ENCODE data around the gene UTS2R. TPM values are rescaled to one million over a fixed set of nuclear protein-coding genes. Genes with fewer than 3 reads are reported as not detected.
"Not testable (repeated sequence)": the region's sequence is repeated elsewhere in the genome, so short reads cannot be mapped to it uniquely, and the experiment has no call there.

The UTS2R gene
- total and polyA plus RNA-seq, 4 donors: not detected

DNA sequence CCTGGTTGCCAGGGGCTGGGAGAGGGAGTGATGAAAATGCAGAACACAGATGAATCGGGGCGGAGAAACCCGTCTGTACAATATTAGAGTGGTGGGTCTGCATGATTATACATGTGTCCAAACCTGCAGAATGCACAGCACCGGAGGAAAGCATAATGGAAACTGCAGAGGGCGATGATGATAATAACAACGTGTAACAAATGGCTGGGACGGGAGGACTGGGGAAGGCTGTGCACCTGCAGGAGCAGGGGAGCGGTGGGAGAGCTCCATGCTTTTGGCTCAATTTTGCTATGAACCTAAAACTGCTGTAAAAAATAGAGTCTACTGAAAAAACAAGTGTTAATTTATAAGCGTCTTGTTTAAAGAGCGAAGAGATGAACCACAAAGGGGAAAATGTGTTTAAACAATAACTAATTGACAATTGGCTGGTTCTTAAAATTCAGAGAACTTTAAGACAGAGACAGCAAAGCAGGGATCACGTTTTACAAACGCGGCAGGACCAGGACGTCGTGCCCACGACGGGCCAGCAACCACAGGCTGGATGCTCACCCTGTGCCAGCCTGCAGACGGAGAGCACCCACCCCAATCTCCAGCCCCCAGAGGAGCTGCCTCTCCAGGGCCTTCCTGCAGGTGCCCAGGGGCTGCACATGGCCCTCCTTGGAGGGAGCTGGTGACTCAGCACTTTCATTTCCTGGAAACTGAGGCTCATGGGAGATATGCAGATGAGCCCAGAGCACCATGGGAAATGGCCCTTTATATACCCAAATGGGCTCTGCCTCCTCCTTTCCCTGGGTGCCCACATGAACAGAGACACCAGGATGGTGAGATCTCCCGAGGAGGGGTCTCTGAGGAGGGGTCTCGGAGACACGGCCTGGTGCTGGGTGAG, 12.9 kb upstream of the UTS2R start, which contains the start of gene TEX19:
TEX19 (plus strand) TSS at position 783 of the 886 bp plus-strand sequence. CDS start 2,904 bp downstream, outside the sequence.
- H3K27ac ChIP-seq (ENCODE audit: low read depth in 1 of 2, low read length in 2 of 2): no peak within 1 kb of the TSS
- DNase-seq: no peak
- no peaks in the 10 kb centered on the region for H3K36me3 ChIP-seq (ENCODE audit: control insufficient read depth in 1 of 2, insufficient read depth in 2 of 2, low read length in 1 of 2)
- intact Hi-C loops (cut with DNase I): loop anchor here (10.0 kb wide), 2 partner anchors 196 to 406 kb away; no protein-coding TSS in a partner anchor
- no peak for ATAC-seq (ENCODE audit: low FRiP score)
- 74 to 76% methylated on average over 21 of the region's 21 CpGs for WGBS, 2 donors
- no peaks in the 10 kb centered on the region for H3K27me3 ChIP-seq (ENCODE audit: control insufficient read depth in 1 of 2, insufficient read depth in 2 of 2, low read length in 1 of 2)
- no peaks in the 10 kb centered on the region for H3K4me1 ChIP-seq (ENCODE audit: control insufficient read depth in 1 of 2, insufficient read depth in 2 of 2, low read length in 2 of 2)
- no peaks in the 10 kb centered on the region for H3K9me3 ChIP-seq (ENCODE audit: control insufficient read depth, low read length)
- no peak within 1 kb of the TSS for H3K4me3 ChIP-seq (ENCODE audit: low read length in 2 of 2)

DNA sequence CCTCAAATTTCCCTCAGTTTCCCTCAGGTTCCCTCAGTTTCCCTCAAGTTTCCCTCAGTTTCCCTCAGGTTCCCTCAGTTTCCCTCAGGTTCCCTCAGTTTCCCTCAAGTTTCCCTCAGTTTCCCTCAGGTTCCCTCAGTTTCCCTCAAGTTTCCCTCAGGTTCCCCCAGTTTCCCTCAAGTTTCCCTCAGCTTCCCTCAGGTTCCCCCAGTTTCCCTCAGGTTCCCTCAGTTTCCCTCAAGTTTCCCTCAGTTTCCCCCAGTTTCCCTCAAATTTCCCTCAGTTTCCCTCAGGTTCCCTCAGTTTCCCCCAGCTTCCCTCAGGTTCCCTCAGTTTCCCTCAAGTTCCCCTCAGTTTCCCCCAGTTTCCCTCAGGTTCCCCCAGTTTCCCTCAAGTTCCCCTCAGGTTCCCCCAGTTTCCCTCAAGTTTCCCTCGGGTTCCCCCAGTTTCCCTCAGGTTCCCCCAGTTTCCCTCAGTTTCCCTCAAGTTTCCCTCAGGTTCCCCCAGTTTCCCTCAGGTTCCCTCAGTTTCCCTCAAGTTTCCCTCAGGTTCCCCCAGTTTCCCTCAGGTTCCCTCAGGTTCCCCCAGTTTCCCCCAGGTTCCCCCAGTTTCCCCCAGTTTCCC, 12.0 kb upstream of the UTS2R start:
- intact Hi-C loops (cut with DNase I): loop anchor here (10.0 kb wide), 2 partner anchors 195 to 405 kb away; no protein-coding TSS in a partner anchor
- not testable (repeated sequence) for ATAC-seq (ENCODE audit: low FRiP score); H3K36me3 ChIP-seq (ENCODE audit: control insufficient read depth in 1 of 2, insufficient read depth in 2 of 2, low read length in 1 of 2); H3K27me3 ChIP-seq (ENCODE audit: control insufficient read depth in 1 of 2, insufficient read depth in 2 of 2, low read length in 1 of 2); DNase-seq; H3K9me3 ChIP-seq (ENCODE audit: control insufficient read depth, low read length); H3K4me3 ChIP-seq (ENCODE audit: low read length in 2 of 2); H3K4me1 ChIP-seq (ENCODE audit: control insufficient read depth in 1 of 2, insufficient read depth in 2 of 2, low read length in 2 of 2); H3K27ac ChIP-seq (ENCODE audit: low read depth in 1 of 2, low read length in 2 of 2)
- WGBS, 2 donors: 75 to 95% methylated on average over 1 of the region's 1 CpG

DNA sequence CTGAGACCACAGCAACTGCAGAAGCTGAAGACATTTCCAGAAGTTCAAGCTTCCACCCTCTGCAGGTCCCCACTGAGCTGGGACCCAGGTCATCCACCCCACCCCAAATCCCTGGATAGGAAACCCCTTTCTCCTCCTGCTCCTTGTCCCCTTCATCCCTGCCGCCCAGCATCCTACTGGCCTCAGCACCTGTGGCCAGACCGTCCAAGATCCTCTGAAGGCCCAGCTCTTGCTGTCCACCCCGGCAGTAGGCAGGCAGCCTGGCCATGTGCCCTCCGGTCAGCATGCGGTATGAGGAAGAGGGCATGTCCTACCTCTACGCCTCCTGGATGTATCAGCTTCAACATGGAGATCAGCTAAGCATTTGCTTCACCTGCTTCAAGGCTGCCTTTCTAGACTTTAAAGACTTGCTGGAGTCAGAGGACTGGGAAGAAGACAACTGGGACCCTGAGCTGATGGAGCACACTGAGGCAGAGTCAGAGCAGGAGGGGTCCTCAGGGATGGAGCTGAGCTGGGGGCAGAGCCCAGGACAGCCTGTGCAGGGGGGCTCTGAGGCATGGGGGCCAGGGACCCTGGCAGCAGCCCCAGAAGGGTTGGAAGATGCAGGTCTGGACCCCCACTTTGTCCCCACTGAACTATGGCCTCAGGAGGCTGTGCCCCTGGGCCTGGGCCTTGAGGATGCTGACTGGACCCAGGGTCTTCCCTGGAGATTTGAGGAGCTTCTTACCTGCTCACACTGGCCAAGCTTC, 9.5 kb upstream of the UTS2R start:
- H3K36me3 ChIP-seq (ENCODE audit: control insufficient read depth in 1 of 2, insufficient read depth in 2 of 2, low read length in 1 of 2): no peaks in the 10 kb centered on the region
- no peaks in the 10 kb centered on the region for H3K27me3 ChIP-seq (ENCODE audit: control insufficient read depth in 1 of 2, insufficient read depth in 2 of 2, low read length in 1 of 2)
- 88 to 91% methylated on average over 6 of the region's 6 CpGs for WGBS, 2 donors
- DNase-seq: no peak
- no peak for ATAC-seq (ENCODE audit: low FRiP score)
- intact Hi-C loops (cut with DNase I): no loop called here
- no peaks in the 10 kb centered on the region for H3K4me1 ChIP-seq (ENCODE audit: control insufficient read depth in 1 of 2, insufficient read depth in 2 of 2, low read length in 2 of 2)
- H3K27ac ChIP-seq (ENCODE audit: low read depth in 1 of 2, low read length in 2 of 2): no peak overlapping the region
- no peak overlapping the region for H3K4me3 ChIP-seq (ENCODE audit: low read length in 2 of 2)
- H3K9me3 ChIP-seq (ENCODE audit: control insufficient read depth, low read length): no peaks in the 10 kb centered on the region

DNA sequence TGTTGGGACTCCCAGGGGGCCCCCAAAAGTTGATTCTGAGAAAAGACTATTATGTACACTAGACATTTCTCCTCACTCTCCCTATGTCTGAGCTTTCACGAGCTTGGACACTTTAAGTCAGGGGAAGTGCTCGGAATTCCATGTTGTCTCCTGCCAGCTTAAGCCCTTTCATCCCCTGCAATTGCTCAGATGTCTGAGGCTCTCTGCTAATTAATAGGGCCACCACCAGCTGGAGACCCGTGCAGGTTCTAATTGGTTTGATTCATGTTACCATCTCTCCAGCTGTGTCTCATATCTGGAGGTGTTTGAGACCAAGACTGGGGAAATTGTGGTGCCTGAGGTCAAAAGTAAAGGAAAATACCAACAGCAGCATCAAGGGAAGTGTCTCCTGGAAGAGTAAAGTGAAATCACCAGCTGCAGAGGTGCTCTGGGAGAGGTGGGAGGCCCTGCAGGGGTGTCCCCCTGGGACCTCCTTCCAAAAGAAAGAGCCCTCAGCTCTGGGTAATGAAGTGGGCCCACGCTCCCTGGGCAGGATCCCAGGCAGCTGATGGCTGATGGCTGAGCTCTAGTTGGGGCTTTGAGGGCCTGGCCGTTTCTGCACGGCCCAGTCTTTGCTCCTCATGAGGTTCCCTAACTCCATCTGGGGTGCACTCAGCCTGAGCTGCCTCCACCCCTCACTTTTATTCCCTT, 5.8 kb upstream of the UTS2R start:
- H3K27me3 ChIP-seq (ENCODE audit: control insufficient read depth in 1 of 2, insufficient read depth in 2 of 2, low read length in 1 of 2): no peaks in the 10 kb centered on the region
- WGBS, 2 donors: 81 to 86% methylated on average over 6 of the region's 6 CpGs
- no peaks in the 10 kb centered on the region for H3K36me3 ChIP-seq (ENCODE audit: control insufficient read depth in 1 of 2, insufficient read depth in 2 of 2, low read length in 1 of 2)
- no peak overlapping the region for H3K4me3 ChIP-seq (ENCODE audit: low read length in 2 of 2)
- DNase-seq: no peak
- H3K9me3 ChIP-seq (ENCODE audit: control insufficient read depth, low read length): no peaks in the 10 kb centered on the region
- no peak overlapping the region for H3K27ac ChIP-seq (ENCODE audit: low read depth in 1 of 2, low read length in 2 of 2)
- intact Hi-C loops (cut with DNase I): no loop called here
- no peaks in the 10 kb centered on the region for H3K4me1 ChIP-seq (ENCODE audit: control insufficient read depth in 1 of 2, insufficient read depth in 2 of 2, low read length in 2 of 2)
- no peak for ATAC-seq (ENCODE audit: low FRiP score)

DNA sequence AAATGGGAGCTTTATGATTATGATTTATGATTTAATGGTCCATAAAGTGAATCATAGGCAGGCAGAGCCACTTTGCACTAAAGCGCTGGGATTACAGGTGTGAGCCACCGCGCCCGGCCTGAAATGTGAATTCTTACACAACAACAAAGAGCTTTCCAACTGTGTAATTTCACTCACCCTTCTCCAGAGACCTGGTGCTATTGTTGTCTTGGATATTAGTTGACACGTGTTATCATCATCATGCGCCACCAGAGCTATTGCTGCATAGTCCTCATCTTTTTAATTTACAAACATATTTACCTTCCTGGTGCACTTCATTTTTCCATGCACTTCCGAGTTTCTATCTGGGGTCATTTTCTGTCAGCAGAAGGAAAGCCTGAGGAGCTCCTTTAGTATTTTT, 4.8 kb upstream of the UTS2R start:
- intact Hi-C loops (cut with DNase I): no loop called here
- Histone ChIP-seq H3K36me3 (ENCODE audit: control insufficient read depth in 1 of 2, insufficient read depth in 2 of 2, low read length in 1 of 2) (no peaks in the 10 kb centered on the region), H3K27ac (ENCODE audit: low read depth in 1 of 2, low read length in 2 of 2) (no peak overlapping the region), H3K27me3 (ENCODE audit: control insufficient read depth in 1 of 2, insufficient read depth in 2 of 2, low read length in 1 of 2) (no peaks in the 10 kb centered on the region), H3K4me3 (ENCODE audit: low read length in 2 of 2) (no peak overlapping the region), H3K4me1 (ENCODE audit: control insufficient read depth in 1 of 2, insufficient read depth in 2 of 2, low read length in 2 of 2) (no peaks in the 10 kb centered on the region), H3K9me3 (ENCODE audit: control insufficient read depth, low read length) (no peaks in the 10 kb centered on the region)
- ATAC-seq (ENCODE audit: low FRiP score) (no peak), DNase-seq (no peak)
- WGBS, 2 donors: 91 to 93% methylated on average over 7 of the region's 7 CpGs

DNA sequence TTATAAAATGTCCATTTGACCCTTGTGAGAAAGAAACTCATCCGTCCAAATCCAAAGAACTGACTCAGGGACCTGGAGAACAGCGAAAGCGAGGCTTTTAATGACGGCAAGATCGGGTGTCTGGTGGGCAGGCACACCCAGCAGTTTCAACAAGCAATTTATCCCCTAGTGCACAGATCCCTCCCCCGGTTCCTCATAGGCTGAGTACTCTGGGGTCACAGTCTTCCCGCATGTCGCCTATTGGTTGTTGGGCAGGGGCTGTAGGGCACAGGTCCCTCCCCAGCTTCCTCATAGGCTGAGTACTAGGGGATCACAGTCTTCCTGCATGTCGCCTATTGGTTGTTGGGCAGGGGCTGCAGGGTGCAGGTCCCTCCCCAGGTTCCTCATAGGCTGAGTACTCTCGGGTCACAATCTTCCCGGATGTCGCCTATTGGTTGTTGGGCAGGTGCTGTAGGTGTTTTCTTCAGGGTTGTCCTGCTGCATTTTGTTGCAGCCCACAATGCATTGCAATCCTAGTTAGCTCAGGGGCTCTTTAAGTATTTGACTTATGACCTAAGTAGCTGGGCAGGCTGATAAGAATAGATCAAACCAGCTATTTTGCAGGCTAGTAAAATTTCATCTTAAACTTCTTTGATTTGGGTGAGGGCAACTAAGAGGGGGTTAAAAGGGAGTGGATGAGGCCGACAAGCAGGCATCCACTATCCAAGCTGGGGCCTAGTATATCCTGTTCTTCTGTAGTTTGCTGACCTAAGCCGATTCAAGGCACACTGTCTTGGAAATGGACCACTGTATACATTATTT, 3.6 kb upstream of the UTS2R start:
- DNase-seq: no peak
- no peaks in the 10 kb centered on the region for H3K4me1 ChIP-seq (ENCODE audit: control insufficient read depth in 1 of 2, insufficient read depth in 2 of 2, low read length in 2 of 2)
- H3K4me3 ChIP-seq (ENCODE audit: low read length in 2 of 2): no peak overlapping the region
- intact Hi-C loops (cut with DNase I): no loop called here
- ATAC-seq (ENCODE audit: low FRiP score): no peak
- H3K9me3 ChIP-seq (ENCODE audit: control insufficient read depth, low read length): no peaks in the 10 kb centered on the region
- 91 to 92% methylated on average over 14 of the region's 14 CpGs for WGBS, 2 donors
- H3K27ac ChIP-seq (ENCODE audit: low read depth in 1 of 2, low read length in 2 of 2): no peak overlapping the region
- H3K27me3 ChIP-seq (ENCODE audit: control insufficient read depth in 1 of 2, insufficient read depth in 2 of 2, low read length in 1 of 2): no peaks in the 10 kb centered on the region
- H3K36me3 ChIP-seq (ENCODE audit: control insufficient read depth in 1 of 2, insufficient read depth in 2 of 2, low read length in 1 of 2): no peaks in the 10 kb centered on the region

DNA sequence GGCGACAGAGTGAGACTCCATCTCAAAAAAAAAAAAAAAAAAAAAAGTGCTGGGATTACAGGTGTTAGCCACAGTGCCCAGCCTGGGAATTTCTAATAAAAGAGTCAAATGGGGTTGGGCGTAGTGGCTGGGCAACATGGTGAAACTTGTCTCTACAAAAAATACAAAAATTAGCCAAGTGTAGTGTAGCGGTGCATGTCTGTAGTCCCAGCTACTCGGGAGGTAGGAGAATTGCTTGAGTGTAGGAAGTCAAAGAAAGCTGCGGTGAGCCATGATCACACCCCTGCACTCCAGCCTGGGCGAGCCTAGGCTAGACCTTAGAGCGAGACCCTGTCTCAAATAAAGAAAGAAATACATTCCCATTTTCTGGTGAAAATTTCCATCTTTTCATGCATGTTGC, 2.4 kb upstream of the UTS2R start:
- H3K4me1 ChIP-seq (ENCODE audit: control insufficient read depth in 1 of 2, insufficient read depth in 2 of 2, low read length in 2 of 2): no peaks in the 10 kb centered on the region
- intact Hi-C loops (cut with DNase I): no loop called here
- DNase-seq (no peak), ATAC-seq (ENCODE audit: low FRiP score) (no peak)
- H3K27ac ChIP-seq (ENCODE audit: low read depth in 1 of 2, low read length in 2 of 2): no peak overlapping the region
- 91 to 97% methylated on average over 6 to 7 of the region's 7 CpGs for WGBS, 2 donors
- no peaks in the 10 kb centered on the region for H3K9me3 ChIP-seq (ENCODE audit: control insufficient read depth, low read length)
- H3K4me3 ChIP-seq (ENCODE audit: low read length in 2 of 2): no peak overlapping the region
- no peaks in the 10 kb centered on the region for H3K27me3 ChIP-seq (ENCODE audit: control insufficient read depth in 1 of 2, insufficient read depth in 2 of 2, low read length in 1 of 2)
- H3K36me3 ChIP-seq (ENCODE audit: control insufficient read depth in 1 of 2, insufficient read depth in 2 of 2, low read length in 1 of 2): no peaks in the 10 kb centered on the region

All from aorta (tissue), 5 donors.